Activated naive CD8-positive, alpha-beta T cell treated with anti-CD3 and anti-CD28 coated beads, Interleukin-2, amount 50 U/mL, for 24 hours (primary cell): ENCODE measurements around the gene LRRC7.
"Not testable (repeated sequence)": the region's sequence is repeated elsewhere in the genome, so short reads cannot be mapped to it uniquely, and the experiment has no call there.

Experiments
- ATAC-seq: fragments of 150-1000 bp; cut with Tn5 transposase; one replicate; pipeline ENCODE4 v1.10.0; 2021
- DNase-seq: peaks from one replicate; pipeline ENCODE4 v3.0.0; 2021
- H3K27ac Mint-ChIP-seq: one replicate; pipeline ENCODE4 v1.8.0; 2021; ENCODE audit warnings: mild to moderate bottlenecking, mixed read lengths
- H3K27me3 Mint-ChIP-seq: one replicate; pipeline ENCODE4 v1.8.0; 2021; ENCODE audit warnings: mixed read lengths
- H3K36me3 Mint-ChIP-seq: one replicate; pipeline ENCODE4 v1.8.0; 2021; ENCODE audit warnings: low read depth, mixed read lengths
- H3K4me1 Mint-ChIP-seq: one replicate; pipeline ENCODE4 v1.8.0; 2021; ENCODE audit warnings: mixed read lengths
- H3K4me3 Mint-ChIP-seq: one replicate; pipeline ENCODE4 v1.8.0; 2021; ENCODE audit warnings: mild to moderate bottlenecking, moderate library complexity, mixed read lengths
- H3K9me3 Mint-ChIP-seq: one replicate; pipeline ENCODE4 v1.8.0; 2021; ENCODE audit warnings: mixed read lengths

Gene LRRC7

GRCh38 chr1:69693921-69694675 lies 126.4 kb downstream of the LRRC7 start:
- Mint-ChIP-seq H3K27me3 (no peaks in the 10 kb centered on the region), H3K4me1 (no peaks in the 10 kb centered on the region), H3K9me3 (peaks cover 28% of the 10 kb centered on the region), H3K4me3 (no peak overlapping the region), H3K36me3 (no peaks in the 10 kb centered on the region), H3K27ac (no peak overlapping the region)
- DNase-seq (no peak), ATAC-seq (no peak)

- DNase-seq = no peak
- Mint-ChIP-seq H3K4me3 (no peak overlapping the region), H3K27me3 (no peaks in the 10 kb centered on the region), H3K27ac (no peak overlapping the region), H3K4me1 (no peaks in the 10 kb centered on the region), H3K36me3 (no peaks in the 10 kb centered on the region), H3K9me3 (peaks cover 28% of the 10 kb centered on the region)
- no peak for ATAC-seq
These were observed 129.6 kb downstream of the LRRC7 start for GRCh38 chr1:69697340-69697739.

- peaks cover 14% of the 10 kb centered on the region for H3K9me3 Mint-ChIP-seq
- H3K4me3 Mint-ChIP-seq = no peak overlapping the region
- DNase-seq (no peak), ATAC-seq (no peak)
- H3K4me1 Mint-ChIP-seq = no peaks in the 10 kb centered on the region
- H3K27ac Mint-ChIP-seq = no peak overlapping the region
- H3K36me3 Mint-ChIP-seq = no peaks in the 10 kb centered on the region
- H3K27me3 Mint-ChIP-seq = no peaks in the 10 kb centered on the region
These were observed 133.0 kb downstream of the LRRC7 start for GRCh38 chr1:69700770-69701169.

- peaks cover 12% of the 10 kb centered on the region for H3K9me3 Mint-ChIP-seq
- no peaks in the 10 kb centered on the region for H3K4me1 Mint-ChIP-seq
- no peaks in the 10 kb centered on the region for H3K27me3 Mint-ChIP-seq
- H3K4me3 Mint-ChIP-seq = no peak overlapping the region
- ATAC-seq = no peak
- no peaks in the 10 kb centered on the region for H3K36me3 Mint-ChIP-seq
- no peak for DNase-seq
- no peak overlapping the region for H3K27ac Mint-ChIP-seq
These were observed 134.4 kb downstream of the LRRC7 start for GRCh38 chr1:69702085-69702484.

GRCh38 chr1:69706473-69706872 lies 138.8 kb downstream of the LRRC7 start:
- no peaks in the 10 kb centered on the region for H3K36me3 Mint-ChIP-seq
- no peaks in the 10 kb centered on the region for H3K4me1 Mint-ChIP-seq
- H3K27me3 Mint-ChIP-seq = no peaks in the 10 kb centered on the region
- no peak for DNase-seq
- no peak overlapping the region for H3K27ac Mint-ChIP-seq
- ATAC-seq = no peak
- peaks cover 5% of the 10 kb centered on the region for H3K9me3 Mint-ChIP-seq
- H3K4me3 Mint-ChIP-seq = no peak overlapping the region

- ATAC-seq (no peak), DNase-seq (no peak)
- Mint-ChIP-seq H3K36me3 (no peaks in the 10 kb centered on the region), H3K27me3 (no peaks in the 10 kb centered on the region), H3K4me3 (no peak overlapping the region), H3K27ac (no peak overlapping the region), H3K9me3 (peaks cover 5% of the 10 kb centered on the region), H3K4me1 (no peaks in the 10 kb centered on the region)
These were observed 139.4 kb downstream of the LRRC7 start for GRCh38 chr1:69707103-69707502.

- Mint-ChIP-seq H3K9me3 (peaks cover 10% of the 10 kb centered on the region), H3K36me3 (no peaks in the 10 kb centered on the region), H3K4me1 (no peaks in the 10 kb centered on the region), H3K4me3 (no peak overlapping the region), H3K27ac (no peak overlapping the region), H3K27me3 (no peaks in the 10 kb centered on the region)
- DNase-seq (no peak), ATAC-seq (no peak)
These were observed 142.9 kb downstream of the LRRC7 start for GRCh38 chr1:69710484-69711189.

- H3K9me3 Mint-ChIP-seq = peaks cover 5% of the 10 kb centered on the region
- no peak overlapping the region for H3K27ac Mint-ChIP-seq
- H3K27me3 Mint-ChIP-seq = no peaks in the 10 kb centered on the region
- ATAC-seq (no peak), DNase-seq (no peak)
- H3K4me3 Mint-ChIP-seq = no peak overlapping the region
- no peaks in the 10 kb centered on the region for H3K4me1 Mint-ChIP-seq
- H3K36me3 Mint-ChIP-seq = no peaks in the 10 kb centered on the region
These were observed 143.6 kb downstream of the LRRC7 start for GRCh38 chr1:69711190-69711930.

GRCh38 chr1:69717834-69718233 lies 150.1 kb downstream of the LRRC7 start:
- not testable (repeated sequence) for H3K27me3 Mint-ChIP-seq, H3K4me3 Mint-ChIP-seq, H3K9me3 Mint-ChIP-seq, H3K36me3 Mint-ChIP-seq, ATAC-seq, H3K4me1 Mint-ChIP-seq, DNase-seq, H3K27ac Mint-ChIP-seq

- Mint-ChIP-seq H3K9me3 (peaks cover 9% of the 10 kb centered on the region), H3K4me3 (no peak overlapping the region), H3K27me3 (no peaks in the 10 kb centered on the region), H3K27ac (no peak overlapping the region), H3K36me3 (peaks cover 1% of the 10 kb centered on the region), H3K4me1 (no peaks in the 10 kb centered on the region)
- no peak for ATAC-seq
- DNase-seq = no peak
These were observed 160.5 kb downstream of the LRRC7 start for GRCh38 chr1:69728206-69728605.

GRCh38 chr1:69733061-69733460 lies 165.3 kb downstream of the LRRC7 start:
- DNase-seq = no peak
- no peak for ATAC-seq
- H3K4me3 Mint-ChIP-seq = no peak overlapping the region
- H3K9me3 Mint-ChIP-seq = peaks cover 4% of the 10 kb centered on the region
- H3K36me3 Mint-ChIP-seq = peaks cover 1% of the 10 kb centered on the region
- H3K27ac Mint-ChIP-seq = no peak overlapping the region
- peaks cover 1% of the 10 kb centered on the region for H3K4me1 Mint-ChIP-seq
- H3K27me3 Mint-ChIP-seq = no peaks in the 10 kb centered on the region

- DNase-seq (no peak), ATAC-seq (peak; percentile 46)
- Mint-ChIP-seq H3K4me3 (no peak overlapping the region), H3K4me1 (peaks cover 1% of the 10 kb centered on the region), H3K9me3 (no peaks in the 10 kb centered on the region), H3K27me3 (peaks cover 3% of the 10 kb centered on the region), H3K36me3 (no peaks in the 10 kb centered on the region), H3K27ac (no peak overlapping the region)
These were observed 169.9 kb downstream of the LRRC7 start for GRCh38 chr1:69737527-69738185.

- H3K27ac Mint-ChIP-seq = no peak overlapping the region
- H3K36me3 Mint-ChIP-seq = no peaks in the 10 kb centered on the region
- DNase-seq (no peak), ATAC-seq (no peak)
- peaks cover 3% of the 10 kb centered on the region for H3K27me3 Mint-ChIP-seq
- no peak overlapping the region for H3K4me3 Mint-ChIP-seq
- no peaks in the 10 kb centered on the region for H3K4me1 Mint-ChIP-seq
- H3K9me3 Mint-ChIP-seq = no peaks in the 10 kb centered on the region
These were observed 170.9 kb downstream of the LRRC7 start for GRCh38 chr1:69738458-69739250.

- no peak for ATAC-seq
- Mint-ChIP-seq H3K9me3 (no peaks in the 10 kb centered on the region), H3K27me3 (peaks cover 3% of the 10 kb centered on the region), H3K4me3 (no peak overlapping the region), H3K27ac (no peak overlapping the region), H3K4me1 (no peaks in the 10 kb centered on the region), H3K36me3 (no peaks in the 10 kb centered on the region)
- DNase-seq = no peak
These were observed 171.5 kb downstream of the LRRC7 start for GRCh38 chr1:69739251-69739605.
